Measurements from ENCODE around the gene SYCP3. TPM values are rescaled to one million over a fixed set of nuclear protein-coding genes. Genes with fewer than 3 reads are reported as not detected.

Gene SYCP3
- total RNA-seq, 1 donor from 2014 or later = not detected

DNA sequence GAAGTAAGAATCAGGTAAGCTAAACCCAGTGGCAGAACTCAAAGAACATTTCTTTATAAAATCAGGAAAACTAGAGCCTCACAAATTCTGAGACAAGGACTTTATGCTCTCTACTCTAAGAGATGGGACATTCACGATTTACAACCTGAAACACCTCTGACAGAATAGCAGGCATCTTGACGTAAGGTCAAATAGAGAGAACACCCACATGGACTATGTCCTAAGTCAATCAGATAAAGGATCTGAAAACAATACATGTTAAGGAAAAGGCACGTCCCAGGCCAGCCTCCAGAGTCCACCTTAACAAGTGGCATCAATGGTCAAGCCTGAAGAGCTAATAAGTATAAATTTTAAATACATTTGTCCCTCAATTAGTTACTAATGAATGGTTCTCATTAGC is 39.9 kb upstream of the SYCP3 start:
- H3K9me3 ChIP-seq (ENCODE audit: insufficient read depth, low read depth, low read length) = no peaks in the 10 kb centered on the region
- H3K9me3 Mint-ChIP-seq (ENCODE audit: unreplicated experiment) = no peaks in the 10 kb centered on the region
- H4K20me1 ChIP-seq (ENCODE audit: insufficient read depth, low read length) = peaks cover 3% of the 10 kb centered on the region
- no peak overlapping the region for H3K27ac Mint-ChIP-seq (ENCODE audit: unreplicated experiment)
- H3K4me3 ChIP-seq (ENCODE audit: insufficient read depth, low read depth, low read length) = no peak overlapping the region
- no peaks in the 10 kb centered on the region for H3K27me3 ChIP-seq (ENCODE audit: insufficient read depth, low read length)
- FAIRE-seq (no peak), DNase-seq (ENCODE audit: low read depth) (no peak)
- no peak overlapping the region for H3K27ac ChIP-seq (ENCODE audit: low read depth, low read length)
- no peak overlapping the region for H3K4me2 ChIP-seq (ENCODE audit: low read length)
- no peaks in the 10 kb centered on the region for H3K79me2 ChIP-seq (ENCODE audit: insufficient read depth, low read length)
- H3K9ac ChIP-seq (ENCODE audit: low read length) = no peak overlapping the region
- TF ChIP-seq, protein P1, sequence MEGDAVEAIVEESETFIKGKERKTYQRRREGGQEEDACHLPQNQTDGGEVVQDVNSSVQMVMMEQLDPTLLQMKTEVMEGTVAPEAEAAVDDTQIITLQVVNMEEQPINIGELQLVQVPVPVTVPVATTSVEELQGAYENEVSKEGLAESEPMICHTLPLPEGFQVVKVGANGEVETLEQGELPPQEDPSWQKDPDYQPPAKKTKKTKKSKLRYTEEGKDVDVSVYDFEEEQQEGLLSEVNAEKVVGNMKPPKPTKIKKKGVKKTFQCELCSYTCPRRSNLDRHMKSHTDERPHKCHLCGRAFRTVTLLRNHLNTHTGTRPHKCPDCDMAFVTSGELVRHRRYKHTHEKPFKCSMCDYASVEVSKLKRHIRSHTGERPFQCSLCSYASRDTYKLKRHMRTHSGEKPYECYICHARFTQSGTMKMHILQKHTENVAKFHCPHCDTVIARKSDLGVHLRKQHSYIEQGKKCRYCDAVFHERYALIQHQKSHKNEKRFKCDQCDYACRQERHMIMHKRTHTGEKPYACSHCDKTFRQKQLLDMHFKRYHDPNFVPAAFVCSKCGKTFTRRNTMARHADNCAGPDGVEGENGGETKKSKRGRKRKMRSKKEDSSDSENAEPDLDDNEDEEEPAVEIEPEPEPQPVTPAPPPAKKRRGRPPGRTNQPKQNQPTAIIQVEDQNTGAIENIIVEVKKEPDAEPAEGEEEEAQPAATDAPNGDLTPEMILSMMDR (IDR thresholded peaks at IDR 0.05; ENCODE audit: insufficient read depth, low read depth, low read length) = no peak
- H2AFZ ChIP-seq (ENCODE audit: low read depth, low read length) = no peak overlapping the region
- peaks cover 7% of the 10 kb centered on the region for H3K4me1 ChIP-seq (ENCODE audit: insufficient read depth, low read length)
- peaks cover 14% of the 10 kb centered on the region for H3K4me1 Mint-ChIP-seq (ENCODE audit: low read depth, unreplicated experiment)
- no peaks in the 10 kb centered on the region for H3K36me3 Mint-ChIP-seq (ENCODE audit: low read depth, unreplicated experiment)
- H3K36me3 ChIP-seq (ENCODE audit: insufficient read depth, low read length) = no peaks in the 10 kb centered on the region
- H3K4me3 Mint-ChIP-seq (ENCODE audit: unreplicated experiment) = no peak overlapping the region
- no peaks in the 10 kb centered on the region for H3K27me3 Mint-ChIP-seq (ENCODE audit: low read depth, unreplicated experiment)

GRCh38 chr12:101777978-101778377 is 38.7 kb upstream of the SYCP3 start:
- TF ChIP-seq EZH2 (IDR thresholded peaks at IDR 0.05; ENCODE audit: insufficient read depth, low read length) = no peak
- TF ChIP-seq, protein P1 (IDR thresholded peaks at IDR 0.05; ENCODE audit: insufficient read depth, low read depth, low read length) = no peak

GRCh38 chr12:101777485-101777884 is 38.2 kb upstream of the SYCP3 start:
- no peak overlapping the region for H3K27ac Mint-ChIP-seq (ENCODE audit: unreplicated experiment)
- H4K20me1 ChIP-seq (ENCODE audit: insufficient read depth, low read length) = peaks cover 2% of the 10 kb centered on the region
- no peak overlapping the region for H3K9ac ChIP-seq (ENCODE audit: low read length)
- no peaks in the 10 kb centered on the region for H3K79me2 ChIP-seq (ENCODE audit: insufficient read depth, low read length)
- H3K27me3 Mint-ChIP-seq (ENCODE audit: low read depth, unreplicated experiment) = no peaks in the 10 kb centered on the region
- FAIRE-seq = no peak
- no peak overlapping the region for H3K4me3 ChIP-seq (ENCODE audit: insufficient read depth, low read depth, low read length)
- no peaks in the 10 kb centered on the region for H3K27me3 ChIP-seq (ENCODE audit: insufficient read depth, low read length)
- no peaks in the 10 kb centered on the region for H3K9me3 Mint-ChIP-seq (ENCODE audit: unreplicated experiment)
- DNase-seq (ENCODE audit: low read depth) = no peak
- no peak overlapping the region for H3K4me2 ChIP-seq (ENCODE audit: low read length)
- H3K4me1 Mint-ChIP-seq (ENCODE audit: low read depth, unreplicated experiment) = peaks cover 7% of the 10 kb centered on the region
- no peak overlapping the region for H3K27ac ChIP-seq (ENCODE audit: low read depth, low read length)
- H3K4me3 Mint-ChIP-seq (ENCODE audit: unreplicated experiment) = no peak overlapping the region
- no peaks in the 10 kb centered on the region for H3K36me3 ChIP-seq (ENCODE audit: insufficient read depth, low read length)
- H3K36me3 Mint-ChIP-seq (ENCODE audit: low read depth, unreplicated experiment) = no peaks in the 10 kb centered on the region
- H2AFZ ChIP-seq (ENCODE audit: low read depth, low read length) = no peak overlapping the region
- H3K4me1 ChIP-seq (ENCODE audit: insufficient read depth, low read length) = peaks cover 6% of the 10 kb centered on the region
- no peaks in the 10 kb centered on the region for H3K9me3 ChIP-seq (ENCODE audit: insufficient read depth, low read depth, low read length)
- no peak for TF ChIP-seq EZH2 (IDR thresholded peaks at IDR 0.05; ENCODE audit: insufficient read depth, low read length)
- TF ChIP-seq, protein P1 (IDR thresholded peaks at IDR 0.05; ENCODE audit: insufficient read depth, low read depth, low read length) = no peak

More at GRCh38 chr12:101777978-101778377, 38.7 kb upstream of the SYCP3 start:
- Histone ChIP-seq H3K27me3 (ENCODE audit: insufficient read depth, low read length) (no peaks in the 10 kb centered on the region), H3K79me2 (ENCODE audit: insufficient read depth, low read length) (no peaks in the 10 kb centered on the region), H3K4me1 (ENCODE audit: insufficient read depth, low read length) (peaks cover 10% of the 10 kb centered on the region), H4K20me1 (ENCODE audit: insufficient read depth, low read length) (peaks cover 3% of the 10 kb centered on the region), H3K9me3 (ENCODE audit: insufficient read depth, low read depth, low read length) (no peaks in the 10 kb centered on the region), H3K4me2 (ENCODE audit: low read length) (no peak overlapping the region), H3K27ac (ENCODE audit: low read depth, low read length) (no peak overlapping the region), H2AFZ (ENCODE audit: low read depth, low read length) (no peak overlapping the region), H3K36me3 (ENCODE audit: insufficient read depth, low read length) (no peaks in the 10 kb centered on the region), H3K9ac (ENCODE audit: low read length) (no peak overlapping the region), H3K4me3 (ENCODE audit: insufficient read depth, low read depth, low read length) (no peak overlapping the region)
- no peak overlapping the region for H3K27ac Mint-ChIP-seq (ENCODE audit: unreplicated experiment)
- H3K36me3 Mint-ChIP-seq (ENCODE audit: low read depth, unreplicated experiment) = no peaks in the 10 kb centered on the region
- H3K9me3 Mint-ChIP-seq (ENCODE audit: unreplicated experiment) = no peaks in the 10 kb centered on the region
- FAIRE-seq (no peak), DNase-seq (ENCODE audit: low read depth) (no peak)
- H3K4me3 Mint-ChIP-seq (ENCODE audit: unreplicated experiment) = no peak overlapping the region
- peaks cover 12% of the 10 kb centered on the region for H3K4me1 Mint-ChIP-seq (ENCODE audit: low read depth, unreplicated experiment)
- no peaks in the 10 kb centered on the region for H3K27me3 Mint-ChIP-seq (ENCODE audit: low read depth, unreplicated experiment)

All from astrocyte (in vitro differentiated cells and primary cell).